DND-41 (cell line): ENCODE results near the gene GALNTL6.

Experiments used
- ATAC-seq: fragments of 200-7000 bp; cut with Tn5 transposase; 3 replicates; pipeline ENCODE4 v1.9.1; 2021; ENCODE audit warnings: low read depth; ENCODE audit not compliant: insufficient read depth
- DNase-seq: peaks from one replicate; pipeline ENCODE4 v3.0.0-alpha.2; 2020
- H2AFZ ChIP-seq: 2 replicates; pipeline ENCODE4 v1.6.0; 2012; ENCODE audit warnings: low read depth, low read length
- H3K27ac ChIP-seq: 2 replicates; pipeline ENCODE4 v1.5.1; 2012; ENCODE audit warnings: low read length, inconsistent platforms
- H3K27me3 ChIP-seq: fragments of 200-600 bp; sonication (generic); 2 replicates; pipeline ENCODE4 v1.6.0; 2012; ENCODE audit warnings: low read length, mild to moderate bottlenecking, inconsistent platforms; ENCODE audit not compliant: insufficient read depth, poor library complexity
- H3K36me3 ChIP-seq: 2 replicates; pipeline ENCODE4 v1.5.1; 2012; ENCODE audit warnings: low read length, inconsistent platforms; ENCODE audit not compliant: insufficient read depth
- H3K4me1 ChIP-seq: 2 replicates; pipeline ENCODE4 v1.5.1; 2012; ENCODE audit warnings: mild to moderate bottlenecking, low read length; ENCODE audit not compliant: insufficient read depth
- H3K4me2 ChIP-seq: 2 replicates; pipeline ENCODE4 v1.6.0; 2012; ENCODE audit warnings: mild to moderate bottlenecking, moderate library complexity, low read length, inconsistent platforms; ENCODE audit not compliant: insufficient read depth
- H3K4me3 ChIP-seq, 2 experiments: fragments of 200-600 bp in 1 of 2; shearing (Covaris generic) in 1 of 2; 2 replicates each; pipeline ENCODE4 v1.5.1; 2012 to 2016; ENCODE audit warnings: inconsistent platforms in 2 of 2, low read length in 2 of 2, mild to moderate bottlenecking in 2 of 2, low read depth in 1 of 2, moderate library complexity in 1 of 2
- H3K79me2 ChIP-seq: 2 replicates; pipeline ENCODE4 v1.6.0; 2012; ENCODE audit warnings: low read length, inconsistent platforms; ENCODE audit not compliant: insufficient read depth
- H3K9ac ChIP-seq: 2 replicates; pipeline ENCODE4 v1.6.0; 2012; ENCODE audit warnings: low read depth, mild to moderate bottlenecking, inconsistent platforms, low read length, moderate library complexity
- H3K9me3 ChIP-seq: 2 replicates; pipeline ENCODE4 v1.5.1; 2012; ENCODE audit warnings: low read length, moderate library complexity, mild to moderate bottlenecking, inconsistent platforms; ENCODE audit not compliant: insufficient read depth, severe bottlenecking
- H4K20me1 ChIP-seq: 2 replicates; pipeline ENCODE4 v1.6.0; 2012; ENCODE audit warnings: low read length; ENCODE audit not compliant: insufficient read depth
- CTCF ChIP-seq: IDR thresholded peaks from 2 replicates; pipeline ENCODE4 v1.5.1; 2012; ENCODE audit warnings: borderline replicate concordance, low read length, moderate library complexity, mild to moderate bottlenecking; ENCODE audit not compliant: poor library complexity, severe bottlenecking; ENCODE audit errors: extremely low read depth
- EZH2 ChIP-seq: IDR thresholded peaks from 3 replicates; pipeline ENCODE4 v1.6.1; 2012; ENCODE audit warnings: borderline replicate concordance, low read depth, mild to moderate bottlenecking, moderate library complexity, low read length, inconsistent platforms; ENCODE audit not compliant: severe bottlenecking

GALNTL6 gene

GRCh38 chr4:172048666-172049065 is 235.5 kb downstream of the GALNTL6 start:
- H3K9me3 ChIP-seq = no peaks in the 10 kb centered on the region
- no peaks in the 10 kb centered on the region for H3K36me3 ChIP-seq
- no peak overlapping the region for H3K4me3 ChIP-seq
- H3K4me2 ChIP-seq = no peak overlapping the region
- no peaks in the 10 kb centered on the region for H3K79me2 ChIP-seq
- TF ChIP-seq CTCF (no peak), EZH2 (no peak)
- H3K27me3 ChIP-seq = no peaks in the 10 kb centered on the region
- H2AFZ ChIP-seq = no peak overlapping the region
- DNase-seq = no peak
- H3K9ac ChIP-seq = no peak overlapping the region
- H4K20me1 ChIP-seq = no peaks in the 10 kb centered on the region
- no peaks in the 10 kb centered on the region for H3K4me1 ChIP-seq
- no peak for ATAC-seq
- no peak overlapping the region for H3K27ac ChIP-seq

- H3K36me3 ChIP-seq = no peaks in the 10 kb centered on the region
- no peak overlapping the region for H2AFZ ChIP-seq
- H3K4me1 ChIP-seq = no peaks in the 10 kb centered on the region
- no peak overlapping the region for H3K27ac ChIP-seq
- H3K4me2 ChIP-seq = no peak overlapping the region
- no peak for ATAC-seq
- DNase-seq = no peak
- no peaks in the 10 kb centered on the region for H4K20me1 ChIP-seq
- no peak overlapping the region for H3K9ac ChIP-seq
- no peaks in the 10 kb centered on the region for H3K27me3 ChIP-seq
- H3K9me3 ChIP-seq = no peaks in the 10 kb centered on the region
- TF ChIP-seq CTCF (no peak), EZH2 (no peak)
- H3K79me2 ChIP-seq = no peaks in the 10 kb centered on the region
- H3K4me3 ChIP-seq = no peak overlapping the region
Measured at GRCh38 chr4:172050911-172051310, 237.7 kb downstream of the GALNTL6 start.

GRCh38 chr4:172055046-172055445 is 241.8 kb downstream of the GALNTL6 start:
- Histone ChIP-seq H3K4me3 (no peak overlapping the region), H2AFZ (no peak overlapping the region), H3K4me2 (no peak overlapping the region), H3K27ac (no peak overlapping the region), H3K9ac (no peak overlapping the region), H4K20me1 (no peaks in the 10 kb centered on the region), H3K4me1 (no peaks in the 10 kb centered on the region), H3K27me3 (no peaks in the 10 kb centered on the region), H3K36me3 (no peaks in the 10 kb centered on the region), H3K79me2 (no peaks in the 10 kb centered on the region), H3K9me3 (no peaks in the 10 kb centered on the region)
- DNase-seq (no peak), ATAC-seq (no peak)
- no peak for TF ChIP-seq EZH2
- no peak for TF ChIP-seq CTCF

GRCh38 chr4:172055498-172055897 is 242.3 kb downstream of the GALNTL6 start:
- no peak for ATAC-seq
- DNase-seq = no peak
- H3K4me3 ChIP-seq = no peak overlapping the region
- H4K20me1 ChIP-seq = no peaks in the 10 kb centered on the region
- no peaks in the 10 kb centered on the region for H3K79me2 ChIP-seq
- no peak overlapping the region for H3K27ac ChIP-seq
- TF ChIP-seq EZH2 (no peak), CTCF (no peak)
- H3K9me3 ChIP-seq = no peaks in the 10 kb centered on the region
- no peaks in the 10 kb centered on the region for H3K4me1 ChIP-seq
- no peak overlapping the region for H3K4me2 ChIP-seq
- no peaks in the 10 kb centered on the region for H3K27me3 ChIP-seq
- no peaks in the 10 kb centered on the region for H3K36me3 ChIP-seq
- no peak overlapping the region for H3K9ac ChIP-seq
- H2AFZ ChIP-seq = no peak overlapping the region
